Measurements from ENCODE around the gene LINGO1. TPM values are rescaled to one million over a fixed set of nuclear protein-coding genes. Genes with fewer than 3 reads are reported as not detected.

LINGO1 gene
- total and polyA plus RNA-seq, 2 donors (not counting 1 experiment from before 2014, with no cell fraction given): 0.05 TPM; not detected in 1

GRCh38 chr15:77676569-77677375 lies 44.1 kb upstream of the LINGO1 start:
- Histone ChIP-seq H3K9me3 (ENCODE audit: control insufficient read depth, insufficient read depth, low read depth, low read length) (no peaks in the 10 kb centered on the region), H3K79me2 (ENCODE audit: control insufficient read depth, insufficient read depth, low read length) (no peaks in the 10 kb centered on the region), H3K36me3 (ENCODE audit: control insufficient read depth, insufficient read depth, low read length) (no peaks in the 10 kb centered on the region), H3K4me2 (ENCODE audit: extremely low read depth, insufficient read depth, low read length) (no peak overlapping the region), H3K4me1 (ENCODE audit: control insufficient read depth, extremely low read depth, insufficient read depth, low read length) (no peaks in the 10 kb centered on the region), H3K4me3 (replicated peaks in 1 of 4; ENCODE audit: control extremely low read depth in 1 of 4, insufficient read depth in 1 of 4, low read depth in 3 of 4, low read length in 4 of 4) (no peak overlapping the region), H3K27ac (ENCODE audit: insufficient read depth, low read length) (no peak overlapping the region), H2AFZ (ENCODE audit: low read length) (no peak overlapping the region), H4K20me1 (ENCODE audit: control insufficient read depth, extremely low read depth, insufficient read depth, low read length) (no peaks in the 10 kb centered on the region), H3K9ac (ENCODE audit: insufficient read depth, low read length) (no peak overlapping the region), H3K27me3 (ENCODE audit: control insufficient read depth, insufficient read depth, low read length) (no peaks in the 10 kb centered on the region)
- TF ChIP-seq, protein P1, sequence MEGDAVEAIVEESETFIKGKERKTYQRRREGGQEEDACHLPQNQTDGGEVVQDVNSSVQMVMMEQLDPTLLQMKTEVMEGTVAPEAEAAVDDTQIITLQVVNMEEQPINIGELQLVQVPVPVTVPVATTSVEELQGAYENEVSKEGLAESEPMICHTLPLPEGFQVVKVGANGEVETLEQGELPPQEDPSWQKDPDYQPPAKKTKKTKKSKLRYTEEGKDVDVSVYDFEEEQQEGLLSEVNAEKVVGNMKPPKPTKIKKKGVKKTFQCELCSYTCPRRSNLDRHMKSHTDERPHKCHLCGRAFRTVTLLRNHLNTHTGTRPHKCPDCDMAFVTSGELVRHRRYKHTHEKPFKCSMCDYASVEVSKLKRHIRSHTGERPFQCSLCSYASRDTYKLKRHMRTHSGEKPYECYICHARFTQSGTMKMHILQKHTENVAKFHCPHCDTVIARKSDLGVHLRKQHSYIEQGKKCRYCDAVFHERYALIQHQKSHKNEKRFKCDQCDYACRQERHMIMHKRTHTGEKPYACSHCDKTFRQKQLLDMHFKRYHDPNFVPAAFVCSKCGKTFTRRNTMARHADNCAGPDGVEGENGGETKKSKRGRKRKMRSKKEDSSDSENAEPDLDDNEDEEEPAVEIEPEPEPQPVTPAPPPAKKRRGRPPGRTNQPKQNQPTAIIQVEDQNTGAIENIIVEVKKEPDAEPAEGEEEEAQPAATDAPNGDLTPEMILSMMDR (conservative IDR thresholded peaks at IDR 0.05 in 1 of 2, IDR thresholded peaks at IDR 0.05 in 1 of 2; ENCODE audit: low read depth in 1 of 2, low read length in 2 of 2): no peak
- no peak for TF ChIP-seq EZH2 (IDR thresholded peaks at IDR 0.05; ENCODE audit: low read length, missing control alignments)
- DNase-seq (ENCODE audit: low read depth in 2 of 2): no peak

DNA sequence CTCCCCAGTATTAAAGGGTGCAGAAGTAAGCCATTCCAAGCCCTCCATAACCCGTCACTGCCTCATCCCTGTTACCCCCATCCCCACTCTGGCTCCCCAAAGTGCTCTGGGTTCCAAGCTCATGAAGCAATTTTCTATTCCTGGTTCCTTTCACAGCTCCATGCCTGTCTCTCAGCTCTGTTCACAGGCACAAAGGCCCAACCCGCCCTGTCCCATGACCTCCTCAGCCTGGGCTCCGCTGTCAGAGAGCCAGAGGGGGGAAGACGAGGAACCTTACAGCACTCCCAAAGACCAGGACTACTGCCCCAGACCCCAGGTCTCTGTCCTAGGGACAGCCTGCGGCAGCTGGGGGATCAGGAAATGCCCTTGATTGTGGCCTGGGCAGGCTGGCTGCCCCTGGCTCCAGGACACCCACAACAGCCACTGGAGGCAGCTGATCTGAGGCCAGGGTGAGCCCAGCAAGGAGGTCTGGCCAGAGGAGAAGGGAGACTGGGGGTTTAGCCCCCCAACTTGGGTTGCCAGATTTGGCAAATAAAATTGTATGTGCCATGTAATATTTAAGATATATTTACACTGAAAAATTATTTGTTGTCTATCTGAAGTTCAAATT lies 43.2 kb upstream of the LINGO1 start:
- Histone ChIP-seq H3K4me3 (replicated peaks in 1 of 4; ENCODE audit: control extremely low read depth in 1 of 4, insufficient read depth in 1 of 4, low read depth in 3 of 4, low read length in 4 of 4) (no peak overlapping the region), H3K27me3 (ENCODE audit: control insufficient read depth, insufficient read depth, low read length) (peaks cover 4% of the 10 kb centered on the region), H3K9ac (ENCODE audit: insufficient read depth, low read length) (no peak overlapping the region), H3K9me3 (ENCODE audit: control insufficient read depth, insufficient read depth, low read depth, low read length) (no peaks in the 10 kb centered on the region), H3K4me1 (ENCODE audit: control insufficient read depth, extremely low read depth, insufficient read depth, low read length) (no peaks in the 10 kb centered on the region), H3K36me3 (ENCODE audit: control insufficient read depth, insufficient read depth, low read length) (no peaks in the 10 kb centered on the region), H2AFZ (ENCODE audit: low read length) (no peak overlapping the region), H3K79me2 (ENCODE audit: control insufficient read depth, insufficient read depth, low read length) (no peaks in the 10 kb centered on the region), H3K27ac (ENCODE audit: insufficient read depth, low read length) (no peak overlapping the region), H3K4me2 (ENCODE audit: extremely low read depth, insufficient read depth, low read length) (no peak overlapping the region), H4K20me1 (ENCODE audit: control insufficient read depth, extremely low read depth, insufficient read depth, low read length) (no peaks in the 10 kb centered on the region)
- no peak for DNase-seq (ENCODE audit: low read depth in 2 of 2)
- TF ChIP-seq, protein P1 (conservative IDR thresholded peaks at IDR 0.05 in 1 of 2, IDR thresholded peaks at IDR 0.05 in 1 of 2; ENCODE audit: low read depth in 1 of 2, low read length in 2 of 2): no peak
- TF ChIP-seq EZH2 (IDR thresholded peaks at IDR 0.05; ENCODE audit: low read length, missing control alignments): no peak

DNA sequence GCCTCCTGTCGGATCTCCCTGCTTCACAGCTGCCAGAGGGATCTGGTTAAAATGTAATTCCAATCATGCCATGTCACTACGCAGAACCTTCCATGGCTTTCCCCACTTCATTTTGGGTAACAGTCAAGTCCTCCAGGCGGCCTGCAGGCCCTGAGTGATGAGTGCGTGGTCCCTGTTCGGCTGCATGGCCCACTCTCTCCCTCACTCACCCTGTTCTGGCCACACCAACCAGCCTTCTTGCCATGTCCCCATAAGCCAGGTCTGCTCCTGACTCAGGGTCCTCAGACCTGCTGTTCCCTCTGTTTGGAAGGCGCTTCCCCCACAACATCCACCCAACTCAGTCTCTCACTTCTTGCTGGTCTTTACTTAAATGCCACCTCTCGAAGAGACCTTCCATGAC lies 41.6 kb upstream of the LINGO1 start:
- no peak for TF ChIP-seq EZH2 (IDR thresholded peaks at IDR 0.05; ENCODE audit: low read length, missing control alignments)
- TF ChIP-seq, protein P1 (conservative IDR thresholded peaks at IDR 0.05 in 1 of 2, IDR thresholded peaks at IDR 0.05 in 1 of 2; ENCODE audit: low read depth in 1 of 2, low read length in 2 of 2): no peak

More for the DNA sequence above, 41.6 kb upstream of the LINGO1 start:
- H3K4me3 ChIP-seq (replicated peaks in 1 of 4; ENCODE audit: control extremely low read depth in 1 of 4, insufficient read depth in 1 of 4, low read depth in 3 of 4, low read length in 4 of 4): no peak overlapping the region
- H4K20me1 ChIP-seq (ENCODE audit: control insufficient read depth, extremely low read depth, insufficient read depth, low read length): no peaks in the 10 kb centered on the region
- H3K9ac ChIP-seq (ENCODE audit: insufficient read depth, low read length): no peak overlapping the region
- H3K4me2 ChIP-seq (ENCODE audit: extremely low read depth, insufficient read depth, low read length): no peak overlapping the region
- no peak for DNase-seq (ENCODE audit: low read depth in 2 of 2)
- no peaks in the 10 kb centered on the region for H3K36me3 ChIP-seq (ENCODE audit: control insufficient read depth, insufficient read depth, low read length)
- H3K4me1 ChIP-seq (ENCODE audit: control insufficient read depth, extremely low read depth, insufficient read depth, low read length): no peaks in the 10 kb centered on the region
- H3K79me2 ChIP-seq (ENCODE audit: control insufficient read depth, insufficient read depth, low read length): no peaks in the 10 kb centered on the region
- H3K27me3 ChIP-seq (ENCODE audit: control insufficient read depth, insufficient read depth, low read length): peaks cover 4% of the 10 kb centered on the region
- no peaks in the 10 kb centered on the region for H3K9me3 ChIP-seq (ENCODE audit: control insufficient read depth, insufficient read depth, low read depth, low read length)
- no peak overlapping the region for H3K27ac ChIP-seq (ENCODE audit: insufficient read depth, low read length)
- H2AFZ ChIP-seq (ENCODE audit: low read length): no peak overlapping the region

Measured in fibroblast of lung (primary cell).